ENCODE results near the gene CDSN. TPM values are rescaled to one million over a fixed set of nuclear protein-coding genes. Genes with fewer than 3 reads are reported as not detected.

The CDSN gene
- total and polyA plus RNA-seq, 2 of the 8 experiments (the other 6 are each of a cell fraction or from before 2014, with no cell fraction given): not detected

DNA sequence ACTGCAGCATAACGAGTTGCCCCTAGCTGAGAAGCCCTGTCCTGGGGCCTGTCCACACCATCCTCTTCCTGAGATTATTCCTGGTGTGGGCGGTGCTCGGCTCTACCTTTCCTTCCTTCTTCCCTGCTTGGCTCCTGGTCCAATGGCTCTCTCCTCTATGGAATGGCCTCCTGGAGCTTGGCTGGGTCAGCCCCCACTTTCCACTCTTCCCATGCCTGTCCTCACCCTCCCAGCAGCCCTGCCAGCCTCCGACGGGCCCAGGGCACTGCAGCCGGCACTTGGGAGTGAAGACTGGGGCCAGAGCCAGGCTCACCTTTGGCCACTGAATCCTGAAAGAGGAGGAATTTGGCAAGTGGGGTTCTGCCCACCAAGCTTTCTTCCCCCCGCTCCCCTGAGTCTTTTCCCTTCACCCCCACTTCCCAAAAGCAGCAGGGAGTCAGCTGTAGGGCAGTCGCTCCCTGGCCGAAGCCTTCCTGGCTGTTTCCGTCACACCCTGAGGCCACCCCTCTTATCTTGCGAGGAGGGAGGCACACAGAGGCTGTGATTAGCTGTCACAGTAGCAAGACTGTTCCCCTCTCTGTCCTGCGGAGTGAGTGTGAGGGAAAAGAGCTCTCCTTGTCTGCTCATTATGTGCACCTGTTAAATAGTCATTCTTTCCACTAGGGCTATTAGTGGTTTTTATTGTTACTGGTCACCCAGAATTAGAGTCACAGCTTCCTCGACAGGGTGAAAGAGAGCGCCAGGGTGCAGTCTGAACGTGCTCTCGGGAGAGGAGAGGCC is 6.3 kb upstream of the CDSN start:
- no peak overlapping the region for H3K27ac ChIP-seq (ENCODE audit: low read depth, low read length)
- H3K9ac ChIP-seq (replicated peaks in 1 of 4; ENCODE audit: extremely low read depth in 1 of 4, low read depth in 3 of 4, low read length in 3 of 4): no peak overlapping the region
- no peak overlapping the region for H3K56ac ChIP-seq (replicated peaks; ENCODE audit: insufficient read length, low read depth, low read length)
- no peak overlapping the region for H3K4me3 ChIP-seq (ENCODE audit: extremely low read depth in 1 of 4, insufficient read depth in 2 of 4, low read depth in 3 of 4, low read length in 4 of 4)
- POLR2A ChIA-PET (ENCODE audit: partially characterized antibody): interaction anchor here (68.5 kb wide), 1 partner anchor 42 kb away, joined by 2251 read pairs; the partner anchor contains the start of genes CCHCR1, POU5F1, PSORS1C2 and TCF19
- DNase-seq (ENCODE audit: low read depth in 1 of 2, low spot score in 2 of 2) (no peak), FAIRE-seq (no peak)
- no peak overlapping the region for H4K8ac ChIP-seq (ENCODE audit: extremely low read depth, insufficient read depth, low read length)
- H2BK5ac ChIP-seq (ENCODE audit: low read depth, low read length): no peak overlapping the region
- TF ChIP-seq GTF2F1 (IDR thresholded peaks at IDR 0.05; ENCODE audit: borderline replicate concordance, low read depth, low read length) (no peak), HDAC2 (IDR thresholded peaks at IDR 0.05; ENCODE audit: borderline replicate concordance in 1 of 2, low read depth in 2 of 2, low read length in 2 of 2) (no peak), MAFK (IDR thresholded peaks at IDR 0.05; ENCODE audit: low read depth, low read length) (no peak), CHD2 (IDR thresholded peaks at IDR 0.05; ENCODE audit: low read length) (no peak), RXRA (IDR thresholded peaks at IDR 0.05; ENCODE audit: insufficient read depth, low read depth, low read length) (no peak), CEBPB (IDR thresholded peaks at IDR 0.05; ENCODE audit: low read depth, low read length) (no peak), CHD1 (IDR thresholded peaks at IDR 0.05; ENCODE audit: low read depth, low read length) (no peak), RBBP5 (IDR thresholded peaks at IDR 0.05; ENCODE audit: borderline replicate concordance, low read depth, low read length) (no peak), SIX5 (IDR thresholded peaks at IDR 0.05; ENCODE audit: low read depth, low read length) (no peak), HDAC6 (IDR thresholded peaks at IDR 0.05; ENCODE audit: low read depth, low read length) (no peak), RNF2 (IDR thresholded peaks at IDR 0.05; ENCODE audit: borderline replicate concordance, low read depth, low read length, missing control alignments, poor library complexity, severe bottlenecking) (no peak)
- no peaks in the 10 kb centered on the region for H3K79me2 ChIP-seq (ENCODE audit: control insufficient read depth in 1 of 2, insufficient read depth in 2 of 2, low read length in 2 of 2)
- no peak overlapping the region for H3K23ac ChIP-seq (ENCODE audit: insufficient read length)
- no peak overlapping the region for H3K18ac ChIP-seq (ENCODE audit: extremely low read depth, low read length)
- H3K14ac ChIP-seq (ENCODE audit: insufficient read length): no peak overlapping the region
- H4K20me1 ChIP-seq (replicated peaks in 1 of 2; ENCODE audit: control insufficient read depth in 1 of 2, insufficient read depth in 2 of 2, low read length in 2 of 2): no peaks in the 10 kb centered on the region
- no peaks in the 10 kb centered on the region for H3K79me1 ChIP-seq (ENCODE audit: low read depth, low read length)
- H4K5ac ChIP-seq (ENCODE audit: insufficient read length, low read depth, low read length): no peak overlapping the region
- WGBS, 2 experiments (ENCODE audit: extremely low coverage in 1 of 2, insufficient coverage in 1 of 2, insufficient read length in 1 of 2, insufficient replicate concordance in 2 of 2, low coverage in 1 of 2, low lambda C conversion rate in 2 of 2, missing lambda C conversion rate in 1 of 2): 85% methylated on average over 16 of the region's 16 CpGs; no CpG with 5 or more reads in 1 of the 2 experiments
- no peak overlapping the region for H4K91ac ChIP-seq (replicated peaks; ENCODE audit: insufficient read length, low read length)
- CTCF ChIA-PET (ENCODE audit: partially characterized antibody): interaction anchor here (0.6 to 13.5 kb wide), 23 partner anchors 12 to 431 kb away, joined by 3 to 187 read pairs (median 4); partner anchors contain the start of genes C6orf15, PSORS1C1, PSORS1C2 and SFTA2
- no peak overlapping the region for H2BK120ac ChIP-seq (replicated peaks; ENCODE audit: low read depth, low read length)
- H2BK20ac ChIP-seq (ENCODE audit: low read length): no peak overlapping the region
- no peak overlapping the region for H3K4me2 ChIP-seq (ENCODE audit: insufficient read depth in 1 of 2, low read depth in 2 of 2, low read length in 2 of 2)
- no peaks in the 10 kb centered on the region; a peak in 1 of 7 replicates for H3K27me3 ChIP-seq (replicated peaks in 1 of 4; ENCODE audit: control insufficient read depth in 3 of 4, extremely low read depth in 1 of 4, insufficient read depth in 3 of 4, low read length in 3 of 4)
- H2BK12ac ChIP-seq (ENCODE audit: low read depth, low read length): peak overlapping the region; percentile 87; the same call in 1 of the 2 replicates
- no peaks in the 10 kb centered on the region for H3K36me3 ChIP-seq (ENCODE audit: control insufficient read depth in 2 of 4, insufficient read depth in 4 of 4, low read length in 3 of 4)
- no peaks in the 10 kb centered on the region for H3K23me2 ChIP-seq (ENCODE audit: low read depth, low read length)
- H3K4ac ChIP-seq (replicated peaks; ENCODE audit: insufficient read length, low read depth, low read length): no peak overlapping the region
- H2BK15ac ChIP-seq (ENCODE audit: low read length): no peak overlapping the region; the same call in 1 of the 2 replicates
- H2AFZ ChIP-seq (ENCODE audit: low read length): peak overlapping the region; percentile 17; the same call in 1 of the 2 replicates
- no peak overlapping the region; the same call in 1 of the 2 replicates for H2AK5ac ChIP-seq (ENCODE audit: low read depth, low read length)
- H3K4me1 ChIP-seq (replicated peaks in 1 of 4; ENCODE audit: control insufficient read depth in 3 of 4, insufficient read depth in 4 of 4, low read length in 3 of 4): peaks cover 0 to 3% (median 1%) of the 10 kb centered on the region in 4 experiments; a peak in 3 of 7 replicates
- no peaks in the 10 kb centered on the region for H3K9me3 ChIP-seq (ENCODE audit: insufficient read depth in 2 of 2, low read depth in 1 of 2, low read length in 1 of 2)

Measured in H1 (cell line).